HG03108 (cell line): ENCODE data around the gene CCDC182.

Experiments used
- ATAC-seq: cut with Tn5 transposase; IDR thresholded peaks from one replicate; pipeline ENCODE4 v1.9.1; 2021; ENCODE audit warnings: moderate library complexity; ENCODE audit not compliant: unreplicated experiment

The CCDC182 gene

GRCh38 chr17:57758654-57759053 lies 13.6 kb upstream of the CCDC182 start:
- no peak for ATAC-seq

GRCh38 chr17:57757735-57758134 lies 12.6 kb upstream of the CCDC182 start:
- ATAC-seq, result no peak

- no peak for ATAC-seq
These were observed 11.9 kb upstream of the CCDC182 start for GRCh38 chr17:57756951-57757350.

- ATAC-seq, result no peak
These were observed 10.5 kb upstream of the CCDC182 start for GRCh38 chr17:57755480-57756070.

- ATAC-seq, result no peak
These were observed 7.2 kb upstream of the CCDC182 start for GRCh38 chr17:57752031-57752905.

- ATAC-seq, result no peak
These were observed 6.4 kb upstream of the CCDC182 start for GRCh38 chr17:57751348-57751971.

- no peak for ATAC-seq
These were observed 5.8 kb upstream of the CCDC182 start for GRCh38 chr17:57750895-57751294.

- no peak for ATAC-seq
These were observed 5.2 kb upstream of the CCDC182 start for GRCh38 chr17:57750109-57750871.

- ATAC-seq, result no peak
These were observed 4.6 kb upstream of the CCDC182 start for GRCh38 chr17:57749701-57750100.

- ATAC-seq, result no peak
These were observed 2.3 kb upstream of the CCDC182 start for GRCh38 chr17:57747221-57748017.

- ATAC-seq, result no peak
These were observed 1.1 kb upstream of the CCDC182 start for GRCh38 chr17:57746221-57746620.

GRCh38 chr17:57744195-57745170 lies 616 bp downstream of the CCDC182 start:
- no peak for ATAC-seq

- ATAC-seq, result no peak
These were observed 4.9 kb downstream of the CCDC182 start for GRCh38 chr17:57740235-57740528.

- ATAC-seq, result no peak
These were observed 5.5 kb downstream of the CCDC182 start for GRCh38 chr17:57739402-57740234.

- ATAC-seq, result no peak
These were observed 7.6 kb downstream of the CCDC182 start for GRCh38 chr17:57737450-57737849.

- no peak for ATAC-seq
These were observed 9.4 kb downstream of the CCDC182 start for GRCh38 chr17:57735707-57736106.

GRCh38 chr17:57735230-57735629 lies 9.9 kb downstream of the CCDC182 start:
- ATAC-seq, result no peak

- ATAC-seq, result no peak
These were observed 12.0 kb downstream of the CCDC182 start for GRCh38 chr17:57733085-57733484.

GRCh38 chr17:57732062-57732461 lies 13.0 kb downstream of the CCDC182 start:
- ATAC-seq, result no peak
